ENCODE measurements around the gene FBXL7. TPM values are rescaled to one million over a fixed set of nuclear protein-coding genes. Genes with fewer than 3 reads are reported as not detected.

FBXL7 gene
- total RNA-seq, 1 experiment from 2014 or later = 7.6 TPM

GRCh38 chr5:15577132-15577531 lies 77.2 kb downstream of the FBXL7 start:
- no peak for DNase-seq (ENCODE audit: low read depth)

GRCh38 chr5:15577831-15578230 lies 77.9 kb downstream of the FBXL7 start:
- DNase-seq (ENCODE audit: low read depth) = no peak

DNA sequence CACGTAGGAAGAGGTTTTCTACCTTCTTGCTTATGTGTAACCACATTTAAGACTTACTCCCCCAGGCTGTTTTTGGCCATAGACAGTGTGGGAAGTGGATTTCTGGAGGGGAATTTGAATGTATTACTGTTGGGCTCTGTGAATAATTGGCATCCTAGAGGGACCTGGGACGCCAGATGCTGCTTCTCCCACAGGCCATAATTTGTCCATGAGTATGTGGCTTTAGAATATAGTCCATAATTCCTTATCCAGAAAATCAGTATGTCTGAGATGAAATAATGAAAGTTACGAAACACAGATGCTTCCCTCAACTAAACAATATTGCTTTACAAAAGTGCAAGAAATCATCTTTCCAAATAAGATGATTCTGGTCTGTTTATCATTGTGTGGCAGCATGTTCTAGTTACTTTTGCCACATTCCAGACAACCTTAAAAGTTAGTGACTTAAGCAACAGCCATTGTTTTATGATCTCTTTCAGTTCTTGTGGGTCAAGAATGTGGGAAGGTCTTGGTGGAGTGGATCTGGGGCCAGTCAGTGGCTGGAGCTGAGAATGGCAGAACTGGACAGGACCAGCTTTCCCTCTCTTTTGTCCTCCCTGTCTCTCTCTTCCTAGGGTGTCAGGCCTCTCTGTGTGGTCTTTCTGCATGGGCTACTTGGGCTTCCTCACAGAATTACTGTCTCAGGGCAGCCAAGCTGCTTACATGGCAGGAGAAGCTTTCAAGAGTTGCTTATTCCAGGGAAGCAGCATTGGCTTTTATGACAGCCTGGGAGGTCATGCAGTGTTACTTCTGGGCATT lies 79.4 kb downstream of the FBXL7 start:
- no peak for DNase-seq (ENCODE audit: low read depth)

- DNase-seq (ENCODE audit: low read depth) = no peak
These were observed 84.5 kb downstream of the FBXL7 start for GRCh38 chr5:15584528-15584927.

DNA sequence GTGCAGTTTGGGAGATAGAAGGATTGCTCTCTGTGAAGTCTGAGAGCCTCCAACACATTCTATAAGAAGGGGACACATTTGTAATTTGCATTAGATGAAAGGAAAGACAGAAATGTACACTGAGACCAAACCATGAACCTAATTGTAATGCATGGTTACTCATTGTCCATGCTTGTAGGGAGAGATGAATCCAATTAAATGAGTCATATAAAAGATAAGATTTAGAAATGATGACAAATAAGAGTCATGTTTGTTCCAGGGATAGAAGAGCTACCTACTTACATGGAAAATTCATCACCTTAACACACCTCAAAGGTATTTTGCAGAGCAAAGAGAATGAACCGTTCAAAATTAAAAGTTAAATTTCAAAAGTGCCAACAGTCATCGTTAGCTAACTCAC lies 85.1 kb downstream of the FBXL7 start:
- no peak for DNase-seq (ENCODE audit: low read depth)

DNA sequence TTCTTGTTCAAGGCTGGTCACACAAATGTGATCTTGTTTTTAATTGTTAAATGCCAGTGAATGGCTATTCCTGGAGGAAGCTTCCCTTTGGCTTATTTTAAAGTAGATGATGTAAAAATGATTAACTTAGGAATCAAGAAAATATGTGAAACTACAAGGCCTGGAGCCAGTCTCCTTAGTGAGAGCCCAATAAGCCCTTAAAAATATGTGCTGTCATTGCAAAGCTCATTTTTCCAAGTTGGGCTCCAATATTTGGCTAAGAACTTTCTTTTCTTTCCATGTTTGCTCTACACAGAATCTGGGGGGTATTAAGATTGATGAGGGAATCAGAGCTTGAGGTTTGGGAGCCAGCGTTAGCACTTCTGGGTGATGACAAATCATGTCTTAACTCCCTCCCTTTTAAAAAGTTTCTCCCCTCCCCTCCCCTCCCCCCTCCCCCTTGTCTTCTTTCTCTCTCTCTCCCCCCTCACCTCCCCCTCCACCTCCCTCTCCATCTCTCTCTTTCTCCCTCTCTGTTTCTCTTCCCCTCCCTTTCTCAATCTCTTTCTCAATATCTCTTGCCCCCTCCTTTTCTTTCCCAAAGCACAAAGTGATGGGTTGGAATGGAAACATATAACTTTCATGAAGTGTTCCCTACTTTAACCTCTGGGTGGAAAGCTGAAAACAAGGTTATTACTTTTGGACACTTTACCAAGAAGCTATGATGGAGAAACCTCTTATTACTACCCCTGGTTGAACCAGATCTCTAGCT lies 86.0 kb downstream of the FBXL7 start:
- no peak for DNase-seq (ENCODE audit: low read depth)

- no peak for DNase-seq (ENCODE audit: low read depth)
These were observed 87.9 kb downstream of the FBXL7 start for GRCh38 chr5:15587916-15588315.

- no peak for DNase-seq (ENCODE audit: low read depth)
These were observed 92.7 kb downstream of the FBXL7 start for GRCh38 chr5:15592728-15593127.

DNA sequence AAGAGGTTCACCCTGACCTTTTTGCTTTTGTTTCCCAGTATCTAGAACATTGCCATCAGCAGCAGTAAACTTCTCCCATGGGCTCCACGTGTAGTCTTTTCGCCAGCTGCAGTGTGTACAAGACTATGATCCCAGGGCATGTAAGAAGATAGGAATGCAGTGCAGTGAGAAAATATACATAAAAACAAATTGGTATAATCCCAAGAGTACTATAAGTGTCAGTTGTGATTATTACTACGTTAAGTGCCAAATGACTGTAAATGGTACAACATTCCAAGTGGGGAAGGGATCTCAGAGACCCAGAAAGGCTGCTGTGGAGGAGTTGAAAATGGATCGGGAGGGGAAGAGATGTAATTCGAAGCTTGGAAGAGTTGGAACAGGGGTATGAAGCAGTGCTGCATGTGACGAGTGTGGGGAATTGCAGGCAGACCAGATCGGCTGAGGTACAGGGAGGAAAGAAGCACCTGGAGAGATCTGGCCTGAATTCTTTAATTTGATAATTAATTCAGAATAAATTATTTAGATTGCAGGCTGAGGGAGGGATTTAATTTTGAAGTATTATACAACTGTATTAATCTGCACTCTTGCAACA lies 95.1 kb downstream of the FBXL7 start:
- no peak for DNase-seq (ENCODE audit: low read depth)

DNA sequence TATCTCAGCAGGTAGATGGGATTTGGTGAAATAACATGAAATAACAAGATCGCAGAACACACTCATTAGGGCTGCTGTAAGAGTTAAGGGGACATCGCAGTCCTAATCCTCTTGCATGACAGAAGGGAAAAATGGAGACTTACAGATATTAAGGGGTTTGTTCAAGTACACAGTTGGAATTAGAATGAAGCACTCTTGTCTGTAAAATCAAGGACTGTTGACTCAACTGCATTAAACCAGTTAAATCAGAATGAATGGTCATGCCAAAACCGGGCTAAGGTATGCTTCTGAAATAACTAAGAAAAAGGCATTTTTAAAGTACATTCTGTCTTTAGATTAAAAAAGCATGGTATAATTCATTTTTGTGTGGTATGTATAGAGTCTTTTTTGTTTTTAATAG lies 95.9 kb downstream of the FBXL7 start:
- DNase-seq (ENCODE audit: low read depth) = no peak

DNA sequence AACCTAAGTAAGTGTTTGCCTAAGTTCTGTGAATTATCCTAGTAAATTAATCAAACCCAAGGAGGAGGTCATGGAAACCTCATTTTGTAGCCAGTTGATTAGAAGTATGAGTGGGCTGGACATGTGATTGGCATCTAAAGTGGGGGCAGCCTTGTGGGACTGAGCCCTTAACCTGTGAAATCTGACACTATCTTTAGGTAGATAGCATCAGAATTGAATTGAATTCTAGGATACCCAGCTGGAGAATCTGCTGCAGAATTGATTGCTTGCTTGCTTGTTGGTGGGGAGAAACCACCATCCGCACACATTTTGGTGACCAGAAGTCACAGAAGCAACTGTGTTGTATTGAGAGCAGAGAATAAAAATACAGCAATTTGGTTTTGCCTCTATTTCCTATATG lies 97.0 kb downstream of the FBXL7 start:
- DNase-seq (ENCODE audit: low read depth) = no peak

GRCh38 chr5:15597804-15598203 lies 97.8 kb downstream of the FBXL7 start:
- DNase-seq (ENCODE audit: low read depth) = no peak

DNA sequence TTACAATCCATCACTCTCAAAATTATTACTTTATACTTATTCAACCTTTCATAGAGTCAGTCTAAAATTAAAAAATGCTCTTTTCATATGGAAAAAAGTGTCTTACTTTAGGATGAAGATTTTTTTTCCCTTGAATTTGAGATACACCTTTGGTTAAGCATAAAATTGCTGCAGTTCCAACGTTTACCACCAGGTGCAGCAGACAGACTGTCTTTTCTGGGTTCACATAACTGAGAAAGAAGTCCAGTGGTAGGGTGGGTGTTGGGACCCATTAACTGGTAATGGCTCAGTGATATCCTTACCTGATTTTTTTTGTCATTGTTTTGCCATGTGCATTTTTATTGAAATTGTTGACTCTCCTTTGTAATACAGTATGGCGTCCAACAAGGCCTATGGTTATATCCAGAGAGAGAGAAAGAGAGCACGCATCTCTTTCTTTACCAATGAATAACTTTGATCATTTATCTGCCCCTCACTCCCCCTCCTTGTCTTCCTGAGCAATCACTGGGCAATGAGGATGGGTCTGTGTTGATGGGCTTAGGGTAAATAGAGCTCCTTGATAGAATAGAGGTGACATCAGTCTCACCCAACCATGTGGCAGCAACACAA lies 98.4 kb downstream of the FBXL7 start:
- DNase-seq (ENCODE audit: low read depth) = peak; percentile 18

DNA sequence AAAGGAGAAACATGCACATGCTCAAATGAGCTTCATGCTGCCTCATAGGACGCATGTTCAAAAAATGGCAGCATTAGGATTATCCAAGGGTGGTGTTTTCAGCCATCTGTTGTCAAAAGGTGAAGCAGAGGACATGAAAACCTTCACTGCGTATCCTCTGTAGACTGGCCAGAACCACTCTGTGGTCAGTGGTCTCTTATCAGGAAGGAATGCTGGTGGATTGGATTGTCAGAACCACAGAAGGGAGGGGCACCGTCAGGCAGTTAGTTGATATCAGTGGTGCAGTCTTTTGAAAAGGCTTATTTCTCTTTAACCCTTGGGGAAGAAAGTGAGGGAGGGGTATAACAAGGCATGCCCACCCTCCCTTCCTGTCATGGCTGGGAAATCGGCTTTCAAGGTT lies 100.1 kb downstream of the FBXL7 start:
- DNase-seq (ENCODE audit: low read depth) = no peak

GRCh38 chr5:15601274-15601673 lies 101.3 kb downstream of the FBXL7 start:
- DNase-seq (ENCODE audit: low read depth) = peak; percentile 77

- DNase-seq (ENCODE audit: low read depth) = no peak
These were observed 101.9 kb downstream of the FBXL7 start for GRCh38 chr5:15601853-15602252.

DNA sequence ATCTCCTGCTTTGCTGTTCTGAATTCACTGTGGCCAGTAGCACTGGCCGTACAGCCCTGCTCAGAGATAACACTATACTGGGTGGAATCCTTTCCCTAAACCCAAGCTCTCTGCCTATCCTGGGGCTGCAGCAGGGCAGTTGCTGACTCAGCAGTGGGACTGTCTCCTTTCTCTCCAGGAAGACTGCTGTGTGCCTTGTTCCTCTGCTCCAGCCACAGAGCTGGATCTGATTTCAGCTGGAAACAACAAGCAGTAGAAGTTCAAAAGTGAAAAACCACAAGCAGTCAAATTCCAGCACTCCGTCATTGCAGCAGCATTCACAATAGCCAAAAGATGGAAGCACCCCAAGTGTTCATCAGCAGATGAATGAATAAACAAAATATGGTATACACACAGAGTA lies 105.0 kb downstream of the FBXL7 start:
- DNase-seq (ENCODE audit: low read depth) = peak; percentile 67

GRCh38 chr5:15606197-15606596 lies 106.2 kb downstream of the FBXL7 start:
- DNase-seq (ENCODE audit: low read depth) = no peak

DNA sequence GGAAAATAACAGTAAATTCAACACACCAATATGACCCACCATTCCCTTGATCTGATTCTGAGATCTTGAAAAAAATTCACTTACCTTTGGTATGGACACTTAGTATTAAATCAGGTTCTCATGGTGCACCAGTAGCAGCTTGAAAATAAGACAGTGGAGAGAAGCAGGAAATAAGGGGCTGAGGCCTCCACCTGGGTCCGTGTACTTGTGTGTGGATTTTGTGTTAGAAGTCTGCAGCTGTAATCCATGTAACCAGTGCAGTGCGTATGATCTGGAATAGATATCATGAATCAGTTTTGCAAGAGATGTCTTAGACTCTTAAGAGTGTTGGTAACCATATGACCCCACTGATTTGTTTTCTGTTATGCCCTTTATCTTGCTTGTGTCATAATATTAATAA lies 107.1 kb downstream of the FBXL7 start:
- no peak for DNase-seq (ENCODE audit: low read depth)

DNA sequence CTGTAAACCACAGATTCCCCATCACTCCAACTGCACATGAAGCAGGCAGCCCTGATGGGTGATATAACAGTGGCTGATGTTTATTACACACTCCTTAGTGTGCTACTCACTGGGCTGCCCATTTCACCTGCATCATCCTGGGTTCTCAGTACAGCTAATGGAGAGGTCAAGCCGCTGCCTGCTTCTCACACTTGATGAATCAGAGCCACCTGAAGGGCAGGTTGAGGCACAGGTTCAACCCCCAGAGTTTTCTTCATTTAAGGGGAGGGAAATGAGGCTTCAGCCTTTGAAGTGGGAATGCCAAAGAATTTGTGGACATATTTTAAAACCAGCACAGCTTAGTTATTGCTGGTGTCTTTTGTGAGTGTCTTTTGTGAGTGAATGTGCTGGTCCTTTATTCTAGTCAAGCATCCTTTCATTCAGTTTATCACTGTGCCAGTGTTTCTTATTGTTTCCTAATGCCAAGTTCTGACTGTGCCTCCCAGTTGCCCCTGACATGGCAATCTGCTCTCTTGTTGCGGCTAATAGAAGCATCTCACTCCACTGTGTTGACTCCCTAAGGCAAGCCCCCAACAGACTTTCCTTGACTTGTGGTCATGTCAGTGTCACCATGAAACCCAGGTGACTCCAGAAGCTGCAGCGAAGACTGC lies 109.2 kb downstream of the FBXL7 start:
- DNase-seq (ENCODE audit: low read depth) = no peak

DNA sequence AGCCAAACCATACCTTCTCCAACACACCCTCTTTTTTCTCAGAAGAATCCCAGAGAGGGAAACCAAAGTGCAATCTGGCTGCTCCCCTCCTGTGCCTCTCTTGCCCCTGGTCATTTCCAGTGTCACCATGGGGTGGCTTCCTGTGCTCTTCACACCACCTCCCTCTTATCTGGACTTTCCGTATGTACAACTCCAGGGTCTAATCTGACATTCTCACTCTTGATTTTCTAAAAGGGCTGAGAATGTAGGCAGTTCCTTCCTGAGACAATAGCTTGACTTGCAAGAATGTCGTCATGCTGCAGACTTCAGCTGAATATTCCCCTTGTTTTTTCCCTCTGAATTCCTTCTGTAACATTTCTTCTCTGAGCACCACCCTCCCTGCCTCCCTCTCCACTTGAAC lies 110.2 kb downstream of the FBXL7 start:
- no peak for DNase-seq (ENCODE audit: low read depth)

DNA sequence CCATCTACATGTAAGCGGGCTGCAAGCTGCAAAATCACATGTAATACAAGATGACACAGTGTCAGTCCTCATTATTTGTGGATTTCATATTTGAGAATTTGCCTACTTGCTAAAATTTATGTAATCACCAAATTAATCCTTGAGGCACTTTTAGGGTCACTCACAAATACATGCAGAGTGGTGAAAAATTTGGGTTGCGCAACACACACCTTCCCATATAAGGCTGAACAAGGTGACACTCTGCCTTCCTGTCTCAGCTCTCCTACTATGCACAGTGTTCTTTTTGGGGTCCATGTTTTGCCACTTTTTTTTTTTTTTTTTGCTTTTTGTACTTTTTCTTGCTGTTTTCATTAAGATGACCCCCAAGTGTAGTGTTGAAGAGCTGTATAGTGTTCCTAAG lies 111.0 kb downstream of the FBXL7 start:
- DNase-seq (ENCODE audit: low read depth) = no peak

All from LHCN-M2 (cell line).